Fibroblast of skin of back (primary cell): Measurements from ENCODE around the gene SERPINA5.
"Not testable (repeated sequence)": the region's sequence is repeated elsewhere in the genome, so short reads cannot be mapped to it uniquely, and the experiment has no call there.

Source experiments
- DNase-seq: peaks from one replicate; pipeline ENCODE4 v3.0.0-alpha.2; 2013

SERPINA5 gene

DNA sequence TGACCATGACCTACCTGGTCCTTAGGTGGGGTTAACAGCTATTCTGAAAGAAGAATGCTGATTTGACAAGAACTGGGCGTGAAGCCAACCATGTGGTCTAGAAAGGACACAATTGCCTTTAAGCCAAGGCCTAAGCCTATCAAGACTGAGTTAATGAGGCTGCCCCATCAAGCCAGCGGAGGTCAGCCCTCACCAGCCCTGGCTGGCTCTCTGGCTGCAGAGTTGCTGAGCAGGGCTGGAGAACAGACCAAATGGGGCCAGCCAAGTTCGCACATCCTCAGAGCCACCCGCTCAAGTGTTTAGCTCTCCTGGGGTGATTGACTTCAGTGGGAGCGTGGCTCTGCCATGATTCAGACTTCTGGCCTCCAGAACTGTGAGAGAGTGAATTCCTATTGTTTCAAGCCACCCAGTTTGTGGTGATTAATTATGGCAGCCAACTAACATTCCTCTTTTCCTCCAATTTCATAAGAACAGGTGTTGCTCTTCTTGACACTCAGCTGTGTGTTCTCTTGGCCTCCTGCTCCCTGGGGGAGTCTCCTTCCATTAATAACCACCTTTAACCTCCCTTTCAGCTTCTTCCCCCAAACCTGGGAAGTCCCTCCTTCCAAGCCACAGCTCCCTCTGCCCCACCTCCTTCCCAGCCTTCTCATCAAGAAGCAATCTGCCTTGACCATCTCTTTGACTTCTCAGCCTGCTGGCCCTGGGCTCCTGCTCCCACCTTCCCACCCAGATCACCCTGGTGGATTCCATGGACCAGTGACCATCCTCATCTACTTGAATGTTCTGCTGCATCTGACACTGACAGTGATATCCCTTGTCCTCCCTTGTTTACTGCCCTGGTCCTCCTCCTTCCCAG lies 5.3 kb upstream of the SERPINA5 start:
- peak; percentile 75 for DNase-seq

DNA sequence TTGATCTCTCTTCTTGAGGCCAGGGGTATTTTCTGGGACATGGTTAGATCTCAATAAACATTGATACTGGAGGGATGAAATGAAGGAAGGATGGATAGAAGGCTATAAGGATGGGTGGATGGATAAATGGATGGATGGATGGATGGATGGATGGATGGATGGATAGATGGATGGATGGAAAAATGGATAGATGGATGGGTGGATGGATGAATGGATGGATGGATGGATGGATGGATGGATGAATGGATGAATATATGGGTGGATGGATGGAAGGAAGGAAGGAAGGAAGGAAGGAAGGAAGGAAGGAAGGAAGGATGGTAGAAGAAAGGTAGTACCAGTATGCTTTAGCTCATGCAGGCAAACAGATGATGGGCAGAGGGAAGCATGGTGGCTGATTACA lies 3.8 kb upstream of the SERPINA5 start:
- DNase-seq: not testable (repeated sequence)

DNA sequence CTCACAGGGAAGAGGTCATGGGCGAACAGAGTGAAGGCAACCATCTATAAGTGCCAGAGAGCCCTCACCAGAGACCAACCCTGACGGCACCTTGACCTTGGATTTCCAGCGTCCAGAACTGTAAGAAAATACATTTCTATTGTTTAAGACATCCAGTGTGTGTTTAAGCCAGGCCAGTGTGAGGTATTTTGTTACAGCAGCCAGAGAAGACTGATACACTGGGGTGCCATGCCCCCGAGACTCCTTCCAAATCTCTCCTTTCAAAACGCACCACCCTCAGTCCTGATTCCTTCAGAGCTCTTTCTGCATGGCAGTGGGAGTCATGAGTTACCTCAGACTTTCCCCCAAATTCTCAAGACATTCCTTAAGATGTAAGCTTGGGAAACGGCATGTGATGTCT lies 2.5 kb upstream of the SERPINA5 start:
- no peak for DNase-seq

DNA sequence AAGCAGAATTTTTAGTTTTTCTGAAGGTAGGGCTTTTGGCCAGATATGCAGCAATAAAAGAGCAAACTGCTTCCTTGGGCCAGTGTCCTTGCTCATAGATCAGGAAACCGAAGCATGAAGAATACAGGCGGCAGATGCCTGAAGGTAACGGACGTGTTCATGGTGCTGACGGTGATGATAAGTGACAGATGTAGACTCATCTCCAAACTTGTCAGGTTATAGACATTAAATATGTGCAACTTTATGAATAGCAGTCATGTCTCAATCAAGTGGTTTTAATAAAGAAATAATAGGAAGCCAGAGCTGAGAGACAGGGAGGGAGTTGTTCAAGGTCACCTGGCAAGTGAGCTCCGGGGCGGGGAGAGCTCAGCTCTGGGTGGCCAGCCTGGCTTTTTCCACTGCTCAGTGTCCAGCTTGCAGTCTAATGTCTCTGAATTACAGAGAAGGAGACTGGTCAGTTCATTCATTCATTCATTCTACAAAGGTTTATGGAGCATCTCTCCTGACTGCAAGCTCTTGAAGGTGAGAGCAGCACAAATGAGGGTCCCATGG lies 1.0 kb downstream of the SERPINA5 start:
- no peak for DNase-seq

DNA sequence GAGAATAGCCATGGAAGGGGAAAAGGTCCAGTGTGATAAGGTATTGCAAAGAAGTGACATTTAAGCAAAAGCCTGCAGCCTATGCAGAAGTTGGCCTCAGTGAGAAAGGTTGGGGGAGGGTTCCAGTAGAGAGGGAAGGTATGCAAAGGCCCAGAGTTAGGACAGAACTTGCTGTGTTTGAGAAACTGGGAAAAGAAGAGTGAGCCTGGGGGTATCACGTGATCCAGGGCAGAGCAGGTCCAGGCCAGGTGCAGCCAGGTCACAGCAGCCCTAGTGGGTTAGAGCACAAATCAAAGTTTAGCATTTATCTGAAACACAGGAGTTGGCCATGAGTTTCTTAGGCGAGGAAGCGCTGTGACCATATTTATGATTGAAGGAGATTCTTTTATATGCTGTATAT lies 1.6 kb downstream of the SERPINA5 start:
- DNase-seq: no peak

DNA sequence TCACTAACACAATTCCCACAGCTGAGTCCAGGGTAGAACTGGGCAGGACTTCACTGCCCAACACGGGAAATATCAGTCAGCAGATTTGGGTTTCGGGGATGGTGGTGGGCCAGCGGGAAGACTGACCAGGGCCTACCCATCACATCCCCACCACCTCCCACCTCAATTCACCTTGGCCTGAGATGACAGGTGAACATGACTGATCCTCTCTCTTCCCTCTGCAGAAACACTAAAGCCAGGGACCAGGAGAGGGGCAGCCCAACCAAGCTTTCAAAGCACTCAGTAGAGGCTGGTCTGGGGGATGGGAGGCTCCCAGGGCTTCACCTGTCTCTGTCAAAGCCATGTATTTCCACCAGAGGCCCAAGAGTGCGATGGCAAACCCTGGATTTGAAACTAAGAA lies 2.3 kb downstream of the SERPINA5 start:
- DNase-seq: no peak

DNA sequence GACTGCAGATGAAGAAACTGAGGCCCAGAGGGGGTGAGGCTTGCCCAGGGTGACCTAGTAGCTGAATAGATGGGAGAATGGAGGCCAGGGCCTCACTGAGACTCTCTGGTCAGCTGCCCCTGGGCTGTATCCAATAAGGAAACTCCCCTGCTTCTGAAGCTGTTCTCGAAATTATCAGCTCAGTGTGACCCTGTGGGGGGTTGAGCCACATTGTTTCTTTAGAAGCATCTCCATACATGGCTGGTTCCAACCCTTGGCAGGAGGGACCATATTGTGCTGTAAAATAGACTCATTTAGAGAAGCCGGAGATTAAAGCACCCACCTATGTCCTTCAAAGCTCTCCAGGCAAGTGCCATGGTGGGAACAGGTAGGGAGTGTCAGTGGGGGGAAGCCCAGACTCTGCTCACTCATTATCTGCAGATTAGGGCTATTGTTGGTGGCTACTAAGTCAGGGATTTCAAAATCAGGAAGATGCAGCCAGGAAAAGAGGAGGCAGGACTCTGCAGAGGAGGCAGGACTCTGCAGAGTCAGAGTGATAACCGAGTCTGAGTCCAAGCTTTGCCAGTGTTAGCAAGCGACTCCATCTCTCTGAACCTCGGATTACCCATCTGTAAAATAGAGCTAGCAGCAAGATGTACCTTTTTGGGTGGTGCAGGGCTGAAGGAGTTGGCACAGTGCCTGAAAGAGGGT lies 3.5 kb downstream of the SERPINA5 start:
- DNase-seq: no peak

DNA sequence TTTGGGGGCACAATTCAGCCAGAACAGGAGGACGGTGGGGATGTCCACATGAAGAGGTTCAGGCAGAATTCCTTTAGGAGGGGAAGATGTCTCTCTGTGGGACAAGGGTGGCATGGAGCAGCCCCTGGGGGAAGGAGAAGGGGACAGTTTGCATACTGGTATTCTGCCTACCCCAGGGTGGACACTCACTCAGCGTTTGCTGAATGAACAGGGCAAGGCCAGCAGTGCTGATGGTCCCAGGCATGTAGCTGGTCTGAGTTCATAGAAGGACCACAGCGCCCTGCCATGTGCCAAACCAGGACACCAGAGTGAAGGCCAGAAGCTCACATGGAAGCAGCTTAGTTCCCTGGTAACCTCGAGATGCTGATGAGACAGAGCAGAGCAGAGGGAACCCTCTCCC lies 5.4 kb downstream of the SERPINA5 start:
- DNase-seq: no peak

DNA sequence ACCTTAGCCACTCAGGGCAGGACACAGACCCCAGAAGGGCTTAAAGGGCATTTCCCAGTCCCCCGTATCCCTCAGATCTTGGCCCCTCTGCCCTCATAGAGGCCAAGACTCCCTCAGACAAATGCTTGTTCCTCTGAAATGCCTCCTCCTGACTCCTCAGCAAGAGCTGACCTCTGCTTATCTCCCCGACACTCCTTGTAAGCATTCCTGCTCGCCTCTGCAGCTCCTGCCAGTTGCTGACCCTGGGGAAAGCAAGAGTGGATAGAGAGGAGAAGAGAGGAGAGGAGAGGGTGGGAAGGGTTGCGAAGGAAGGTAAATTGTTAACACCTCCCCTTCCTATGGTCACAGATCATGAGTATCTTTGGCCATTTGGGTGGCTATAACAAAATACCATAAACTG lies 7.1 kb downstream of the SERPINA5 start:
- no peak for DNase-seq

DNA sequence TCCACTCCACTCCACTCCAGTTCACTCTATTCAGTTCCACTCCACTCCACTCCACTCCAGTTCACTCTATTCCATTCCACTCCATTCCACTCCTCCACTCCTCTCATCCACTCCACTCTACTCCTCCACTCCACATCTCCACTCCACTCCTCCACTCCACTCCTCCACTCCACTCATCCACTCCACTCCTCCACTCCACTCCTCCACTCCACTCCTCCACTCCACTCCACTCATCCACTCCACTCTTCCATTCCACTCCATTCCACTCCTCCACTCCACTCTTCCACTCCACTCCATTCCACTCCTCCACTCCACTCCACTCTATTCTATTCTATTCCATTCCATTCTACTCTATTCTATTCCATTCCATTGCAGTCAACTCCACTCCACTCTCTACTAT lies 9.8 kb downstream of the SERPINA5 start:
- no peak for DNase-seq

DNA sequence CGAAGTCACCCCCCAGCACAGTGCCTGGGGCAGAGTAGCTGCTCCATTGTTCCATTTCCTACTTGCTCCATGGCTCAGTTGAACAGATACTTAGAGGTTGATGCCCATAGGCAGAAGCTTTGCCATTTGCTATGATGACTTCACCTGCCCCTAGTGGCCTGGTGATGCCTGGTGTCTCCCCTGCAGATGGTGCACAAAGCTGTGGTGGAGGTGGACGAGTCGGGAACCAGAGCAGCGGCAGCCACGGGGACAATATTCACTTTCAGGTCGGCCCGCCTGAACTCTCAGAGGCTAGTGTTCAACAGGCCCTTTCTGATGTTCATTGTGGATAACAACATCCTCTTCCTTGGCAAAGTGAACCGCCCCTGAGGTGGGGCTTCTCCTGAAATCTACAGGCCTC lies 10.6 kb downstream of the SERPINA5 start:
- DNase-seq: no peak

DNA sequence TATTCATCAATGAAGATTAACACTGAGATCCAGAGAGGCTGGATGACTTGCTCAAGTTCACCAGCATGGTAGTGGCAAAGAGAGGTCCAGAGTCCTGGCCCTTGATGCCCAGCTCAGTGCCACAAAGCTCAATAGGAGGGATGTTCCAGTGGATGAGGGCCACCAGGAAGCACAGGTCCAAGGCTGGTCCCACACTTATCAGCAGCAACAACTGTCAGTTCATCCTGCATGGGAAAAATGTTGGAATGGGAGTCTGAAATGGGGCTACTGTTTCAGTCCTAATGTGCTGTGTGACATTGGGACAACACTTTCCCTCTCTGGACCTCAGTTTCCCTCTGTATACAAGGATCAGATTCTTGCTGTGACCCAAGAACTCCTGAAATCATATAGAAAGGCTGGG lies 11.2 kb downstream of the SERPINA5 start:
- DNase-seq: no peak

DNA sequence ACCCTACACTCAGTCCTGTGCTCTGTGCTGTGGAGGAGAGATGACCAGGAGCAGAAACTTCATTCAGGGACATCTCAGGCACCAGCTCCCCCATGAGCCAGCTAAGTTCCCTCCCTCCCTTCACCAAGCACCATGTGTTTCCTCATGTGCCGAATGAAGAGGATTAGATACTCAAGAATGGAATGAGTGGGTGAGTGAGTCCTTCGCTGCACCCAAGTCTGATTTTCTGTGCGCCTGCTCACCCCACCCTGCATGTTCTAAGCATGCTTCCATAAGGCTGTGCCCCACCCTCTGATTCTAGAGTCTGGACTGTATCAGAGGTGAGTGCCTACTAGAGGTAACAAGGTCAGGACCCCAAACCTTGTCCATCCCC lies 12.1 kb downstream of the SERPINA5 start:
- no peak for DNase-seq

DNA sequence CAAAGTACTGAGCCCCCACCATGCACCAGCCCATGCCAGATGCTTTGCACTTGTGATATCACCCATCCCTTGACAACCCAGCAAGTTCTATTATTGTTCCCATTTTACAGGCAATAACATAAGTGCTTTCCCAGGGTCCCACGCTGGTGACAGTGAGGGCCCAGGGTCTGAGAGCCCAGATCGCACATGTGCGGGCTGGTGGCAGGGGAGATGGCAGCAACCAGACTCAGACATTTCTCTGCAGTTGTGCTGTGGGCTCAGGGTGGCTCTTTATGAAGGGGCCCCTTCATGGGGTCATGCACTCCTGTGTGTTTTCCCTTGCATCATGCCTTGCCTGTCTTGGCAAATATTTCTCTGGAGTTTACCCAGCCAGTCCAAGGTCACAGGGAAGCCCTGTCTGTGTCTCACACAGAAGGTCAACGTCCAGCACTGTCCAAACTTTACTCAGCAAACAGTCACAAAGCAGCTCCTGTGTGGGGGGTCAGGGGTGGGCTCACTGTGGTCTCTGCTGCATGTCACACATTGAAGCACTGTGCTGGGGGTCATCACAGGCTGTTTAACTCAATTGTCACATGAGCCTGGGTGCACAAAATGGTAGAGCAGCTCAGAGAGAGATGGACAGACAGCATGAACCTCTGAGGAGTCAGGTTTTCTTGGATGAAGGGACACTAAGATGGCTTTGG lies 12.7 kb downstream of the SERPINA5 start:
- DNase-seq: no peak

DNA sequence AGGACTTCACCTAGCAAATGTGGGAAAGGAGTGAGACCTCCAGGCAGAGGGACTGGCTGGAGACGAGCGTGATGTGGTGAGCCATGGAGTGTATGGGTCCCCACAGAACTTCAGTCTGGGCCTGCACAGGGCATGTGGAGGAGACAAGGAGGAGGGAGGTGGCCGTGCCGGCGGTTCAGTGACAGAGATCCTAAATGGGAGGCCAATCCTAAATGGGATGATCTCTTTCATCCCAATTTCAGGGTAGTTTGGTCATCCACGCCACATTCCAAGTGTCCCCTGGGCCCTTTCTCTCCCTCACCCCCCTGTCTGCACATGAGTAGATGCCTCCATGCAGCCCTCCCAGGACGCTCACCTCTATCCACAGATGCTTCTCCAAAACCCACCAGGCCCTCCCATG lies 13.2 kb downstream of the SERPINA5 start:
- no peak for DNase-seq

DNA sequence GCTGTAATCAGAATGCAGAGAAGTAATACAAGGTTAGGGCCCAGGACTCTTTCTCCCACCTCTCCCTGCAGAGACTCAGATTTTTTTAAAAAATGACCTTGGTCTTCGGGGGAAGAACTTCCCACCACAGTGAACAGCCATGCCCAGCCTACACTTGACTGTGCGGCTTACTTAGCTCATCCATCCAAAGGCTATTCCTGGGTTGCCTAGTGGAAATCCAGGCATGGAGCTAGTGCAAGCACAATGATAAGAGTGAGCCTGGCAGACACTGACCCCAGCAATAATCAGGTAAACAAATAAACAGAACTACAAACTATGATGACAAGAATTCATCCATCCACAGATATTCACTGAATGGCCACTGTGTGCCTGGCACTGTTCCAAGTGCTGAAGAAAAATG lies 14.7 kb downstream of the SERPINA5 start:
- DNase-seq: no peak

DNA sequence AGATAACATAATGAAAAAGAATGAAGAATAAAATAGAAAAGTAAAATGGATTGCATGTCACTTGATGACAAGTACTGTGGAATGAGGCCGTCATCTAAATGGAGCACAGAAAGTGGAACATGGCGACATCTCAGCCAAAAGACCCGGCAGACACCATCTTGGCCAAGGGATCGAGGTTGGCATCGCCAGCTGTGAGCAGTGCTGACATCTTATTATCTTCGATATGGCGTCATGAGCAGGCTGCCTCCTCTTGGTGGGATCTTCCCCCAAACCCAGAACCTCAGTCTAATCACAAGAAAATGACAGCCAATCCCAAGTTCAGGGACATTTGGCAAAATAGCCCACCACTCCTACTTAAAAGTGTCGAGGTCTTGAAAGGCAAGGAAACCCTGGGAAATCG lies 15.1 kb downstream of the SERPINA5 start:
- no peak for DNase-seq

DNA sequence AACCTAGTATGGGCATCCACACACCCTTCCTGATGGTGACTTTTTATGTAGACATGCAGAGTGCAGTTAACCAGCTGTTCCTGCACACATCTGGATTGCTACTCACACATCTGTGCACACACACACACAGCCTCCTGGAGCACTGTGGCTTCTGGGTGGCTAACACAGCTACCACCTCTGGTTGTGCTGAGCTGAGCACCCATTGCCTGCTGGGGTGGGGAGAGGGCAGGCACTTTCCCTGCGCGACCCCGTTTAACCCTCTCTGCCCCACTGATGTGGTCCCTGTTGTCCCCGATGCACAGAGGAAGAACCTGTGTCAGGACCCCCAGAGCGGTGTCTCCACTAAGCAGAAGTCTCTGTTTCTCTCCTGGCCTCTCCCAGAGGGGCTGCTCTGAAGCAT lies 16.6 kb downstream of the SERPINA5 start:
- no peak for DNase-seq

DNA sequence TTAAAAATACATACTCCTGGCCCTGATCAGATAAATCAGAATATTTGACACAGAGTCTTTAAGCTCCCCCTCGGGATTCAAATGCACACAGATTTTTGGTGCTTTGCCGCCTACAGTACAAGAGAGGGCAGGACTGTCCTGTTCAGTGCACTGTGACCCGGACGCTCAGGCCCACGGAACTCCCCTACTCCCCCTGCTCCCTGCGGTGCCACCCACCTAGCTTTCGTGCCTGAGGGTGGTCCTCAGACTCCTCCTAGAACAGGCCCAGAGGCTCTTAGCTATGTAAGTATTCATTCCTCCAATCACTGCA lies 17.2 kb downstream of the SERPINA5 start:
- DNase-seq: no peak

DNA sequence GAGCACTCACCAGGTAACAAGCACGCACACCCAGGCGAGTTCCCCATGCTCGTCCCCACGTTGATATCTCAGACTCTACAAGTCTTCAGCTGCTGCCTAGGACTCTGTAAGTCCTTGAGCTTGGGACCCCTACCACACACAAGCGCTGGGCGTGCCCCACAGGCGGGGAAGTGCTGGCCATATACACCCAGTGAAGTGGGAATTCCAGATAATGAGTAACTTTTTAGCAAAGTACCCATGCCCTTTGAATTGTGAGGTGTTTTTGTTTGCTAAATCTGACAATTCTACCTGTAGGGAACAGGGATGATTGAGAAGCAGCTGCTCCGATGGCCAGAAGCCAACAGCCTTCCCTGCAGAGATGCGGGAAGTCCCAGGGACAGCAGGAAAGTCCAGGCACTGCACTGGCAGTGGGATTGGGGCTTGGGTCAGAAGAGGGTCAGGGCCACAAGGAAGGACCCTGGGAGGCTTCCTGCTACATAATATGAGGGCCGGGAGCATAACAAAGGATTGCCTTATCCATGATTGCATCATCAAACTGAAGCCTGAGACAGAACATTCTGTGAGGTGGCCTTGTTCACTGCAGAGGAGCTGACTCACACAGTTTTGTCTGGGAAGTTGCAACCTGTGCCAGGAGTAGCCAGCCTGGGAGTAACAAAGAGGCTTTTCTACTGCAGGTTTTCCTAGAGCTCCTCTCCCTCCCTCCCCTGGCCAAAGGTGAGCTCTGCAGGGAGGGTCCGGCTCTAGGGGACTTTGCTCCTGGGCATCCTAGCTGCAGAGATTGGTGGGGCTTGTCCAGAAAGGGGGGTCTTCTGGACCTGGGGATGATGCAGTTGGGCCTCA lies 17.8 kb downstream of the SERPINA5 start:
- DNase-seq: peak; percentile 96

DNA sequence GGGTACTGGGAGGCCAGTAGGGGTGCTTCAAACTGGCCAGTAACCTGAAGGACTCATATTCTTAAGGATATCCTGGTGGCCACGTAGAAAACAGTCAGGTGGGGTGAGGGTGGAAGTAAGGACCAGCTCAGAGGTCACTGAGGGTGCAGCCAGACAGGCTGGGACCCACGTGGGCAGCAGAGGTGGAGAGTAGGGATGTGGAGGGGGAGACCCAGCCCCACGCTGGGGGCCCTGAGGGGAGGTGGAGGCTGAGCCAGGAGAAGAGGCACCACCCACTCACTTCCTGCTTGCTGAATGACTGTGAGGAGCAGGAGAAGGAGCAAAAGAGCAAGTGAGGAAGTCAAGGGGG lies 18.4 kb downstream of the SERPINA5 start:
- DNase-seq: no peak

DNA sequence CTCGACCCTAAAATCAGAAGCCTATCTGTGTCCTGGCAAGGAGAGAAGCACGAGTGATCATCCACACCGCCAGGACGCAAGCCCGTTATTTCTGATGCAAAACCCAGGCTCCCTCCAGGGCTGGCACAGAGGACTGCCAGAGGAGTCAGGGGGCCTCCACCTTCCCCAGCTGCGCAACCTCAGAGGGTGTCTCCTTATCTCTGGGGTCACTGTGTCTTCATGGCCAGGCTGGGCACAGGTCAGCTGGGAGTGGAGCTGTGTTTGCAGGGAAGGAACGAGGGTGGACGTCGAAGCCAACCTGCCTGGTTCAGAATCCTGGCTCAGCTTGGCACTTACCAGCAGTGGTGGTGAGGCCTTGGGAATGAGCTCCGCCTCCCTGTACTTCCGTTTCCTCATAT lies 18.9 kb downstream of the SERPINA5 start:
- DNase-seq: no peak

DNA sequence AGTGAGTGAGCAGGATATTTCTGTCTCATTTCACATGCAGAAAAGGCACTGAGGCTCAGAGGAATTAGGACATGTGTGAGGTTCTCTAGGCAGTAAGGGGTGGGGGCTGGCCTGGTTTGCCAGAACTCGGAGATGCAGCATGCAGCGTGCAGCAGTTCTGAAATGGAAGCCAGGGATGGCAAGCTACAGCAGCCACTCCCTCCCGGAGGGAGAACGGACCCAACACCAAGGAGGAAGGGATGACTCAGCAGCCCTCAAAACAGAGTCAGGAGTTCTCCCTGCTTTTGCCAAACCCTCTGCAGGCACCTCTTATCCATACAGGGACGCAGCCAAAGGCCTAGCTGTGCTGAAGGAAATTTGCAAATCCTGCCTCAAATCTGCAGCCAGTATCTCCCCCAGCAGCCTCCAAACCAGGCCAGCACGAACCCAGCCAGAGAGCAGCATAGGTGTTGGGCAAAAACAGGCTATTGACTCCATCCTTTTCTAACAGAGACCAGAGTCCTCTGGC lies 20.7 kb downstream of the SERPINA5 start:
- DNase-seq: peak; percentile 90
